HepG2 (cell line): ENCODE data around the gene RPH3AL. TPM values are rescaled to one million over a fixed set of nuclear protein-coding genes. Genes with fewer than 3 reads are reported as not detected.

Experiments
- ATAC-seq: fragments of 200-7000 bp; cut with Tn5 transposase; 3 replicates; pipeline ENCODE4 v1.9.1; 2020; ENCODE audit warnings: mild to moderate bottlenecking, moderate library complexity
- BruUV-seq: library from RNA; stranded (reverse); fragments of 400-500 nt; replicated peaks from 2 replicates; lab custom pipeline; 2021; lab: Mats Ljungman, UMichigan
- CTCF ChIA-PET: fragments of 300-600 bp; formaldehyde crosslinking; extraction: SDS; loops from one replicate; lab custom pipeline; 2021; ENCODE audit warnings: low total read pairs, inconsistent platforms, low intra/inter-chr PET ratio; lab: Yijun Ruan, JAX
- POLR2A ChIA-PET: fragments of 350-600 bp; sonication (Branson Sonifier 250); formaldehyde crosslinking; loops from one replicate; lab custom pipeline; 2020; ENCODE audit warnings: antibody characterized with exemption, inconsistent platforms; lab: Yijun Ruan, JAX
- DNase-seq: peaks from one replicate; pipeline ENCODE4 v3.0.0-alpha.2; 2015; ENCODE audit warnings: low spot score
- FAIRE-seq: peaks from 3 replicates; lab custom pipeline; 2011; peaks lifted over from hg19 to GRCh38; lab: Jason Lieb, UNC
- H2AFZ ChIP-seq: one replicate; pipeline ENCODE4 v1.6.1; 2011; ENCODE audit warnings: low read length, inconsistent platforms
- H3K27ac ChIP-seq: fragments of 300-600 bp; 3 replicates; pipeline ENCODE4 v1.8.0; 2011; ENCODE audit warnings: mixed run types, mild to moderate bottlenecking, mixed read lengths, low read length, inconsistent platforms; ENCODE audit not compliant: insufficient read depth; ENCODE audit errors: extremely low read length
- H3K27me3 ChIP-seq, 2 experiments: fragments of 200-600 bp in 1 of 2; 2 replicates in 1 of 2; 3 replicates in 1 of 2; pipeline versions ENCODE4 v1.6.0 to v1.8.0; 2011; ENCODE audit warnings: low read length in 2 of 2, mild to moderate bottlenecking in 2 of 2, moderate library complexity in 2 of 2, inconsistent platforms in 1 of 2; ENCODE audit not compliant: insufficient read depth in 2 of 2, control insufficient read depth in 1 of 2
- H3K36me3 ChIP-seq, 2 experiments: fragments of 200-600 bp in 1 of 2; replicated peaks in 1 of 2; 2 replicates in 1 of 2; 3 replicates in 1 of 2; pipeline versions ENCODE4 v1.5.1 to v1.8.0; 2011; ENCODE audit warnings: low read length in 2 of 2, inconsistent platforms in 1 of 2; ENCODE audit not compliant: insufficient read depth in 2 of 2, control insufficient read depth in 1 of 2
- H3K4me1 ChIP-seq: 2 replicates; pipeline ENCODE4 v1.5.1; 2012; ENCODE audit warnings: low read length, inconsistent platforms; ENCODE audit not compliant: insufficient read depth
- H3K4me2 ChIP-seq: 2 replicates; pipeline ENCODE4 v1.6.0; 2011; ENCODE audit warnings: low read depth, low read length, inconsistent platforms
- H3K4me3 ChIP-seq, 3 experiments: fragments of 200-600 bp in 1 of 3; sonication (generic), shearing (Covaris generic) in 1 of 3; replicated peaks in 1 of 3; 2 replicates each; pipeline ENCODE4 v1.5.1; 2011 to 2016; ENCODE audit warnings: low read length in 3 of 3, inconsistent platforms in 2 of 3, low read depth in 2 of 3, mild to moderate bottlenecking in 2 of 3, control low read depth in 1 of 3, mixed read lengths in 1 of 3; ENCODE audit not compliant: insufficient read depth in 1 of 3
- H3K79me2 ChIP-seq: one replicate; pipeline ENCODE4 v1.6.1; 2011; ENCODE audit warnings: low read length, inconsistent platforms; ENCODE audit not compliant: insufficient read depth
- H3K9ac ChIP-seq: 2 replicates; pipeline ENCODE4 v1.6.0; 2011; ENCODE audit warnings: mild to moderate bottlenecking, low read depth, low read length, inconsistent platforms; ENCODE audit not compliant: insufficient read depth
- H3K9me3 ChIP-seq: 2 replicates; pipeline ENCODE4 v1.5.1; 2012; ENCODE audit warnings: mild to moderate bottlenecking, low read length
- H4K20me1 ChIP-seq: 2 replicates; pipeline ENCODE4 v1.6.0; 2011; ENCODE audit warnings: inconsistent platforms, mild to moderate bottlenecking, low read length, moderate library complexity; ENCODE audit not compliant: insufficient read depth
- AGO2 ChIP-seq: fragments of 200-400 bp; formaldehyde crosslinking; optimal IDR thresholded peaks from 2 replicates; pipeline ENCODE3; 2017; ENCODE audit warnings: mild to moderate bottlenecking, low read depth, low read length, moderate library complexity
- FLYWCH1 ChIP-seq: sonication (generic); formaldehyde crosslinking; IDR thresholded peaks from 2 replicates; pipeline ENCODE4 v1.8.1; 2023; ENCODE audit warnings: mild to moderate bottlenecking, missing genetic modification reagents
- PRPF4 ChIP-seq: fragments of 200-400 bp; formaldehyde crosslinking; IDR thresholded peaks from 2 replicates; pipeline ENCODE4 v1.6.1; 2016; ENCODE audit warnings: low read length, low read depth; ENCODE audit not compliant: poor library complexity, severe bottlenecking
- TBL1XR1 ChIP-seq: fragments of 150-350 bp; IDR thresholded peaks from 2 replicates; pipeline ENCODE4 v1.6.1; 2014; ENCODE audit warnings: borderline replicate concordance, low read length; ENCODE audit not compliant: partially characterized antibody
- ZMYM2 ChIP-seq: sonication (generic); formaldehyde crosslinking; IDR thresholded peaks from 2 replicates; pipeline ENCODE4 v1.8.0; 2022; ENCODE audit warnings: mild to moderate bottlenecking, missing genetic modification reagents
- ZNF3 ChIP-seq: IDR thresholded peaks from 2 replicates; pipeline ENCODE4 v1.7.0; 2017; ENCODE audit warnings: inconsistent platforms
- ZNF557 ChIP-seq: sonication (generic); formaldehyde crosslinking; IDR thresholded peaks from 2 replicates; pipeline ENCODE4 v1.4.0; 2020; ENCODE audit warnings: missing genetic modification reagents
- ZNF766 ChIP-seq: sonication (generic); formaldehyde crosslinking; IDR thresholded peaks from 2 replicates; pipeline ENCODE4 v1.5.0; 2020; ENCODE audit warnings: missing genetic modification reagents, borderline replicate concordance
- WGBS: methylation state at CpG from one replicate; pipeline ENCODE4 v1.1.6; 2017; ENCODE audit warnings: low lambda C conversion rate; 5-methylcytosine and 5-hydroxymethylcytosine counted together
- in situ Hi-C: cut with HindIII; loops from 2 replicates; pipeline ENCODE4 v1.10.0; 2017; ENCODE audit warnings: low pct_unique_long_range_greater_than_20kb; ENCODE audit not compliant: extremely low pct_ligation_motif_present
- intact Hi-C: fragments of 100-400 bp; cut with micrococcal nuclease; formaldehyde crosslinking; loops from one replicate; pipeline ENCODE4 v1.10.0; 2022; ENCODE audit not compliant: unreplicated experiment
- polyA plus RNA-seq, 8 experiments: library from polyadenylated mRNA; depleted of rRNA in 3 of 8; stranded (reverse) in 7 of 8; unstranded in 1 of 8; fragments of >200 nt; fragmentation: Illumina TruSeq in 4 of 8; extraction: Trizol in 4 of 8; gene quantifications; 2 replicates each; pipeline versions ENCODE4 v1.2.1 to v1.2.3, GENCODE V29; 2011 to 2016; ENCODE audit warnings: low read depth in 4 of 8, missing spikeins in 1 of 8, mixed read lengths in 1 of 8; ENCODE audit not compliant: insufficient read depth in 1 of 8
- total RNA-seq, 5 experiments: library from RNA; depleted of rRNA; stranded (reverse); fragments of >200 nt; fragmentation: Illumina TruSeq; extraction: Trizol; gene quantifications; 2 replicates each; pipeline ENCODE4 v1.2.3, GENCODE V29; 2016; ENCODE audit warnings: low read depth in 1 of 5

The RPH3AL gene
- total and polyA plus RNA-seq, 2 of the 13 experiments (the other 11 are each of a cell fraction or from before 2014, with no cell fraction given): 7.8 to 16.4 TPM

DNA sequence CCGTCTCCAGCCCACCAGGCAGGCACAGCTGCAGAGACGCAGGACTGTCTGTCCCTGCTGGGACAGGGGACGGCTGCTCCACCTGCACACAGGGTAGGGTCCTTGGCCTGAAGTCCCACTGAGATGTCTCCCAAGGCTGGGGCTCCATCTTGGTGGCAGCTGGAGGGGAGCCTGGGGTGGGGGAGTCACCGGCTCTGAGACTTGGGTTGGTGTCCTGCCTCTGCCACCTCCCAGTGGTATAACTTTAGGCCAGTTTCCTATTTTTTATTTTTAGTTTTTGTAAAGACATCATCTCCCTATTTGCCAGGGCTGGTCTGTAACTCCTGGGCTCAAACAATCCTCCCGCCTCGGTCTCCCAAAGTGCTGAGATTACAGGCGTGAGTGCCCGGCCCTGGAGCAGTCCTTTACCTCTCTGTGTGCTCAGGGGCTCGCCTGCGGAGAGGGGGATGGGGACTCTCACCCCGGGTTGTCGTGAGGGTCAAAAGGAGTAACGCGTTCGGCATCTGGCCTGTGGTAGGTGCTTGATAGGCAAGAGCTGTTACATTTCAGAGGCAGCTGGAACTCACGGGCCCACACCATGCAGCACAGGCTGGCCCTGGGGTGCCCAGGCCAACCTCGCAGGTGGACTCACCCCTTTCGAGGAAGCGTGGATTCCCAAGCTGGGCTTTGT is 124.5 kb downstream of the RPH3AL start:
- CTCF ChIA-PET: no interaction called here
- no peaks in the 10 kb centered on the region for H3K9me3 ChIP-seq
- peaks cover 7% of the 10 kb centered on the region for H3K4me1 ChIP-seq
- intact Hi-C loops: no loop called here
- peaks cover 2% of the 10 kb centered on the region; the same call in 1 of the 2 replicates for H4K20me1 ChIP-seq
- H2AFZ ChIP-seq: no peak overlapping the region
- H3K9ac ChIP-seq: no peak overlapping the region
- TF ChIP-seq ZNF3 (CRISPR knock-in tag): no peak
- no peak for TF ChIP-seq ZMYM2 (CRISPR knock-in tag)
- TF ChIP-seq ZNF766 (CRISPR knock-in tag): no peak
- no peak for TF ChIP-seq FLYWCH1
- no peak for TF ChIP-seq ZNF557 (CRISPR knock-in tag)
- no peak for TF ChIP-seq TBL1XR1
- DNase-seq (no peak), ATAC-seq (no peak), FAIRE-seq (no peak)
- WGBS: 99% methylated on average over 11 of the region's 19 CpGs
- no peaks in the 10 kb centered on the region for H3K27me3 ChIP-seq
- no TSS peak for BruUV-seq
- no peak overlapping the region for H3K4me3 ChIP-seq
- POLR2A ChIA-PET: no interaction called here
- H3K79me2 ChIP-seq: no peaks in the 10 kb centered on the region
- no peaks in the 10 kb centered on the region for H3K36me3 ChIP-seq
- in situ Hi-C loops: no loop called here
- no peak overlapping the region for H3K27ac ChIP-seq
- no peak overlapping the region for H3K4me2 ChIP-seq

DNA sequence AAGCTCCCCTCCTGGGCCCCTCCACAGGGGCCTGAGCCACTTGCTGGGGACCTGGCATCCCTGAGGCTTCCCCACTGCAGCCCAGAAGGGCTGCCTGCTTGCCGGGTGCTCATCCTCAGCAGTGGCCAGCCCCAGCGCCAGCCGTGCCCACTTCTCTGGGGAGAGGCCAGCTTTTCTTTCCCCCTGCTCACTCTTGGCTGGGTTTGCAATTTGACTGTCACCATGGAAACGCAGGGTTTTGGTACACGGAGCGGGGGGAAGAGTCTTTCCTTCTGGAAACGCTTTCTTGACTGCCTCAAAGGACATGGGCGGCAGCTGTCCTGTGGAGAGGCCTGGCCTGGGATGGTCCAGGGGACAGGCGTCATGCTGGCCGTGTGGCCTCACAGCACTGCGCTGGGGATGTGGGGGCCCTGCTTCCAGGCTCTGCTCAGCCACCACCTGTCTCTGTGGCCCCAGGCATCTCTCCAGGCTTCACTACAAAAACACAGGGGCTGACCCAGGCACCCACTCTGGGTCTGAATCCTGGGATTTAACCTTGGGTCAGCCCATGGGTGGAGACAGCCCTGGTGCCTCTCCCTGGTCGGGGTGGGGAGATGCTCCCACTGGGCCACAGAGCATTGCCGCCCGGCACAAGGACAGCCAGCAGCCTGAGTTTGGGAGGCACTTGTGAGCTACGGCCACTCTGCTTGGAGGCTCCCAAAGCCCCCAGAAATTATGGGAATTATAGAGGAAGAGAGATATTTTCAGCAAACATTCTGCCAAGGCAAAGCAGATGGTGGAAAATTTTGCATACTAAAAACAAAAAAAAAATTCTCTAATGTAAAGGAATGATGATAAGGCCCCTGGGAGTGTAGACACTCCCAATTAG is 125.3 kb downstream of the RPH3AL start:
- POLR2A ChIA-PET: no interaction called here
- FAIRE-seq (no peak), ATAC-seq (no peak), DNase-seq (no peak)
- H3K4me2 ChIP-seq: no peak overlapping the region
- H3K4me3 ChIP-seq: no peak overlapping the region
- intact Hi-C loops: no loop called here
- CTCF ChIA-PET: no interaction called here
- H3K27ac ChIP-seq: no peak overlapping the region
- no peaks in the 10 kb centered on the region for H3K79me2 ChIP-seq
- H3K27me3 ChIP-seq: no peaks in the 10 kb centered on the region
- BruUV-seq: no TSS peak
- no peaks in the 10 kb centered on the region for H3K4me1 ChIP-seq
- H4K20me1 ChIP-seq: no peaks in the 10 kb centered on the region; the same call in 1 of the 2 replicates
- H3K9me3 ChIP-seq: no peaks in the 10 kb centered on the region
- no peak overlapping the region for H2AFZ ChIP-seq
- 92% methylated on average over 8 of the region's 15 CpGs for WGBS
- TF ChIP-seq PRPF4: no peak
- TF ChIP-seq AGO2: peak; percentile 23
- no peak overlapping the region for H3K9ac ChIP-seq
- no peaks in the 10 kb centered on the region for H3K36me3 ChIP-seq
- in situ Hi-C loops: no loop called here
